Measurements from ENCODE around the gene CIROP. TPM values are rescaled to one million over a fixed set of nuclear protein-coding genes. Genes with fewer than 3 reads are reported as not detected.

CIROP gene
- total and polyA plus RNA-seq, 8 donors = 0.06 to 0.08 TPM; not detected in 6

GRCh38 chr14:23054000-23054811, 50.6 kb downstream of the CIROP start:
- intact Hi-C loops (cut with DNase I) = loop anchor here in 1 of 2 donors (10.0 kb wide), 1 partner anchor 69 kb away; the partner anchor contains the start of gene AJUBA
- peaks cover 11 to 29% of the 10 kb centered on the region in 2 donors for H3K4me1 ChIP-seq
- ATAC-seq (no peak), DNase-seq (no peak)
- H3K27ac ChIP-seq = no peak overlapping the region
- peaks cover 0 to 9% of the 10 kb centered on the region in 2 donors for H3K36me3 ChIP-seq
- H3K27me3 ChIP-seq = peaks cover 0 to 8% of the 10 kb centered on the region in 2 donors
- H3K4me3 ChIP-seq = no peak overlapping the region
- no peaks in the 10 kb centered on the region for H3K9me3 ChIP-seq
- TF ChIP-seq CTCF (IDR thresholded peaks at IDR 0.05) = no peak

- Histone ChIP-seq H3K9me3 (no peaks in the 10 kb centered on the region), H3K27me3 (peaks cover 0 to 8% of the 10 kb centered on the region in 2 donors), H3K4me3 (no peak overlapping the region), H3K36me3 (peaks cover 0 to 1% of the 10 kb centered on the region in 2 donors), H3K27ac (no peak overlapping the region), H3K4me1 (peaks cover 11 to 26% of the 10 kb centered on the region in 2 donors)
- no peak for TF ChIP-seq CTCF (IDR thresholded peaks at IDR 0.05)
- DNase-seq (no peak), ATAC-seq (no peak)
- intact Hi-C loops (cut with DNase I) = loop anchor here in 1 of 2 donors (10.0 kb wide), 1 partner anchor 69 kb away; the partner anchor contains the start of gene AJUBA
Observed at GRCh38 chr14:23053426-23053825, 51.4 kb downstream of the CIROP start.

- Histone ChIP-seq H3K4me3 (no peak overlapping the region), H3K27me3 (peaks cover 0 to 8% of the 10 kb centered on the region in 2 donors), H3K9me3 (no peaks in the 10 kb centered on the region), H3K4me1 (peaks cover 11 to 19% of the 10 kb centered on the region in 2 donors), H3K36me3 (no peaks in the 10 kb centered on the region), H3K27ac (no peak overlapping the region)
- TF ChIP-seq CTCF (IDR thresholded peaks at IDR 0.05) = no peak
- ATAC-seq = no peak
- no peak for DNase-seq
- intact Hi-C loops (cut with DNase I) = loop anchor here in 1 of 2 donors (10.0 kb wide), 1 partner anchor 68 kb away; the partner anchor contains the start of gene AJUBA
Observed at GRCh38 chr14:23052671-23053070, 52.1 kb downstream of the CIROP start.

- Histone ChIP-seq H3K4me1 (peaks cover 11 to 14% of the 10 kb centered on the region in 2 donors), H3K36me3 (no peaks in the 10 kb centered on the region), H3K4me3 (no peak overlapping the region), H3K27ac (no peak overlapping the region), H3K9me3 (no peaks in the 10 kb centered on the region), H3K27me3 (peaks cover 0 to 6% of the 10 kb centered on the region in 2 donors)
- no peak for DNase-seq
- ATAC-seq = no peak
- intact Hi-C loops (cut with DNase I) = loop anchor here in 1 of 2 donors (10.0 kb wide), 1 partner anchor 67 kb away; the partner anchor contains the start of gene AJUBA
- TF ChIP-seq CTCF (IDR thresholded peaks at IDR 0.05) = no peak
Observed at GRCh38 chr14:23052182-23052623, 52.6 kb downstream of the CIROP start.
